BJ (cell line): Measurements from ENCODE around the gene PLA2G4E. TPM values are rescaled to one million over a fixed set of nuclear protein-coding genes. Genes with fewer than 3 reads are reported as not detected.

Experiments
- CTCF ChIA-PET: fragments of 350-600 bp; formaldehyde crosslinking; extraction: SDS; loops from one replicate; lab custom pipeline; 2021; ENCODE audit warnings: antibody characterized with exemption, inconsistent platforms; lab: Yijun Ruan, JAX
- POLR2A ChIA-PET: fragments of 300-600 bp; sonication (Branson Sonifier 250); formaldehyde crosslinking; extraction: SDS; loops from one replicate; lab custom pipeline; 2021; ENCODE audit warnings: antibody characterized with exemption; lab: Charles Lee
- DNase-seq: peaks from one replicate; pipeline ENCODE4 v3.0.0-alpha.2; 2011; ENCODE audit warnings: low read depth
- H3K27me3 ChIP-seq: 2 replicates; pipeline ENCODE4 v1.6.0; 2011; ENCODE audit warnings: low read length; ENCODE audit not compliant: control insufficient read depth, insufficient read depth
- H3K36me3 ChIP-seq: 2 replicates; pipeline ENCODE4 v1.5.1; 2011; ENCODE audit warnings: low read length; ENCODE audit not compliant: control insufficient read depth, insufficient read depth
- H3K4me3 ChIP-seq: 2 replicates; pipeline ENCODE4 v1.5.1; 2011; ENCODE audit warnings: low read depth, mild to moderate bottlenecking, control low read depth, low read length
- CTCF ChIP-seq: IDR thresholded peaks from 2 replicates; pipeline ENCODE4 v1.5.1; 2011; ENCODE audit warnings: low read depth, mild to moderate bottlenecking, control low read depth, inconsistent platforms, low read length, moderate library complexity; ENCODE audit not compliant: insufficient read depth
- polyA plus RNA-seq: library from polyadenylated mRNA; depleted of rRNA; stranded (reverse); fragments of >200 nt; gene quantifications from 2 replicates; pipeline ENCODE4 v1.2.3, GENCODE V29; 2011

PLA2G4E gene
- polyA plus RNA-seq, 1 experiment, result not detected

GRCh38 chr15:41939986-41940385 is 80.9 kb downstream of the PLA2G4E start:
- H3K27me3 ChIP-seq, result no peaks in the 10 kb centered on the region
- no peak for DNase-seq
- ChIA-PET CTCF (no interaction called here), POLR2A (no interaction called here)
- TF ChIP-seq CTCF, result no peak
- H3K4me3 ChIP-seq, result no peak overlapping the region
- peaks cover 4% of the 10 kb centered on the region; the same call in 1 of the 2 replicates for H3K36me3 ChIP-seq

- ChIA-PET CTCF (interaction anchor here (0.7 to 1.0 kb wide), 2 partner anchors 26 to 52 kb away, joined by 3 read pairs; no protein-coding TSS in a partner anchor), POLR2A (no interaction called here)
- Histone ChIP-seq H3K27me3 (no peaks in the 10 kb centered on the region), H3K4me3 (no peak overlapping the region), H3K36me3 (peaks cover 4% of the 10 kb centered on the region; the same call in 1 of the 2 replicates)
- no peak for TF ChIP-seq CTCF
- DNase-seq, result no peak
Observed at GRCh38 chr15:41937568-41937923, 83.3 kb downstream of the PLA2G4E start.

- no peak for DNase-seq
- H3K4me3 ChIP-seq, result no peak overlapping the region
- TF ChIP-seq CTCF, result no peak
- peaks cover 4% of the 10 kb centered on the region; the same call in 1 of the 2 replicates for H3K36me3 ChIP-seq
- no peaks in the 10 kb centered on the region for H3K27me3 ChIP-seq
- ChIA-PET POLR2A (no interaction called here), CTCF (interaction anchor here (0.7 to 1.3 kb wide), 3 partner anchors 13 to 52 kb away, joined by 3 read pairs; no protein-coding TSS in a partner anchor)
Observed at GRCh38 chr15:41936649-41937567, 83.9 kb downstream of the PLA2G4E start.

GRCh38 chr15:41936155-41936554 is 84.7 kb downstream of the PLA2G4E start:
- H3K27me3 ChIP-seq, result no peaks in the 10 kb centered on the region
- ChIA-PET POLR2A (no interaction called here), CTCF (interaction anchor here (1.3 kb wide), 1 partner anchor 14 kb away, joined by 3 read pairs; no protein-coding TSS in a partner anchor)
- no peak overlapping the region for H3K4me3 ChIP-seq
- peaks cover 3% of the 10 kb centered on the region; the same call in 1 of the 2 replicates for H3K36me3 ChIP-seq
- no peak for TF ChIP-seq CTCF
- no peak for DNase-seq

GRCh38 chr15:41935566-41936020 is 85.2 kb downstream of the PLA2G4E start:
- ChIA-PET POLR2A (no interaction called here), CTCF (interaction anchor here (1.3 kb wide), 1 partner anchor 9 kb away, joined by 6 read pairs; no protein-coding TSS in a partner anchor)
- Histone ChIP-seq H3K4me3 (no peak overlapping the region), H3K36me3 (peaks cover 3% of the 10 kb centered on the region; the same call in 1 of the 2 replicates), H3K27me3 (no peaks in the 10 kb centered on the region)
- no peak for TF ChIP-seq CTCF
- DNase-seq, result no peak
